GM21619 (cell line): Measurements from ENCODE around the gene DIS3L.
"Not testable (repeated sequence)": the region's sequence is repeated elsewhere in the genome, so short reads cannot be mapped to it uniquely, and the experiment has no call there.

Experiments
- ATAC-seq: cut with Tn5 transposase; IDR thresholded peaks from one replicate; pipeline ENCODE4 v1.9.1; 2021; ENCODE audit not compliant: unreplicated experiment

DIS3L gene

GRCh38 chr15:66276546-66276945, 16.8 kb upstream of the DIS3L start:
- no peak for ATAC-seq

- no peak for ATAC-seq
These were observed 15.3 kb upstream of the DIS3L start for GRCh38 chr15:66278056-66278455.

GRCh38 chr15:66278671-66279070, 14.7 kb upstream of the DIS3L start:
- ATAC-seq = no peak

- ATAC-seq = no peak
These were observed 9.1 kb upstream of the DIS3L start for GRCh38 chr15:66284271-66284670.

GRCh38 chr15:66285533-66286280, 7.7 kb upstream of the DIS3L start:
- no peak for ATAC-seq

GRCh38 chr15:66287461-66288057, 5.8 kb upstream of the DIS3L start:
- ATAC-seq = no peak

GRCh38 chr15:66288093-66288492, 5.3 kb upstream of the DIS3L start:
- ATAC-seq = no peak

GRCh38 chr15:66288551-66289185, 4.7 kb upstream of the DIS3L start:
- no peak for ATAC-seq

- ATAC-seq = no peak
These were observed 3.4 kb upstream of the DIS3L start for GRCh38 chr15:66290007-66290406.

- no peak for ATAC-seq
These were observed 2.9 kb upstream of the DIS3L start for GRCh38 chr15:66290518-66290917.

- ATAC-seq = no peak
These were observed 1.4 kb upstream of the DIS3L start for GRCh38 chr15:66291816-66292570.

- no peak for ATAC-seq
These were observed 573 bp upstream of the DIS3L start for GRCh38 chr15:66292571-66293418.

GRCh38 chr15:66294157-66294931, 976 bp downstream of the DIS3L start:
- ATAC-seq = no peak

GRCh38 chr15:66294932-66295235, 1.5 kb downstream of the DIS3L start:
- ATAC-seq = no peak

- ATAC-seq = no peak
These were observed 2.8 kb downstream of the DIS3L start for GRCh38 chr15:66296186-66296585.

GRCh38 chr15:66298803-66299251, 5.5 kb downstream of the DIS3L start:
- ATAC-seq = no peak

GRCh38 chr15:66302489-66303278, 9.3 kb downstream of the DIS3L start:
- ATAC-seq = no peak

GRCh38 chr15:66304425-66304824, 11.1 kb downstream of the DIS3L start:
- ATAC-seq = not testable (repeated sequence)

- no peak for ATAC-seq
These were observed 13.0 kb downstream of the DIS3L start for GRCh38 chr15:66306381-66306780.
